K562 (cell line): ENCODE data around the gene TSPAN32. TPM values are rescaled to one million over a fixed set of nuclear protein-coding genes. Genes with fewer than 3 reads are reported as not detected.

ENCODE experiments used
- ATAC-seq: fragments of 200-7000 bp; cut with Tn5 transposase; 3 replicates; pipeline ENCODE4 v1.9.1; 2020; ENCODE audit warnings: moderate library complexity
- BruUV-seq: library from RNA; stranded (reverse); fragments of 400-500 nt; replicated peaks from 2 replicates; lab custom pipeline; 2021; lab: Mats Ljungman, UMichigan
- CTCF ChIA-PET: fragments of 300-600 bp; formaldehyde crosslinking; extraction: SDS; loops from one replicate; lab custom pipeline; 2021; ENCODE audit warnings: low intra/inter-chr PET ratio; lab: Yijun Ruan, JAX
- POLR2A ChIA-PET: fragments of 300-600, 350-650 bp; sonication (Branson Sonifier 250); formaldehyde crosslinking; extraction: SDS; loops from one replicate; lab custom pipeline; 2021; ENCODE audit warnings: antibody characterized with exemption, inconsistent platforms; lab: Yijun Ruan, JAX
- DNase-seq, 4 experiments: peaks; one replicate each; pipeline versions ENCODE4 v3.0.0 to v3.0.0-alpha.2; 2011 to 2018; ENCODE audit warnings: low spot score in 3 of 4, mixed read lengths in 3 of 4; ENCODE audit errors: extremely low read depth in 1 of 4
- FAIRE-seq: peaks from 2 replicates; lab custom pipeline; 2011; peaks lifted over from hg19 to GRCh38; lab: Jason Lieb, UNC
- H2AFZ ChIP-seq: 2 replicates; pipeline ENCODE4 v1.6.0; 2011; ENCODE audit warnings: low read depth, low read length, control low read depth, inconsistent platforms
- H3K27ac ChIP-seq: fragments of 200-600 bp; 3 replicates; pipeline ENCODE4 v1.8.0; 2011; ENCODE audit warnings: low read depth, mild to moderate bottlenecking, control low read depth, inconsistent platforms, low read length, moderate library complexity, mixed read lengths; ENCODE audit errors: extremely low read depth
- H3K27me3 ChIP-seq, 2 experiments: fragments of 300-600 bp in 1 of 2; 2 replicates in 1 of 2; 3 replicates in 1 of 2; pipeline versions ENCODE4 v1.6.0 to v1.8.0; 2011; ENCODE audit warnings: inconsistent platforms in 2 of 2, low read length in 2 of 2, mild to moderate bottlenecking in 1 of 2, mixed read lengths in 1 of 2, moderate library complexity in 1 of 2; ENCODE audit not compliant: control insufficient read depth in 2 of 2, insufficient read depth in 2 of 2
- H3K36me3 ChIP-seq: fragments of 300-600 bp; 3 replicates; pipeline ENCODE4 v1.8.0; 2011; ENCODE audit warnings: mild to moderate bottlenecking, low read length, inconsistent platforms; ENCODE audit not compliant: control insufficient read depth, insufficient read depth
- H3K4me1 ChIP-seq, 2 experiments: fragments of 200-600 bp in 1 of 2; replicated peaks in 1 of 2; 2 replicates in 1 of 2; 3 replicates in 1 of 2; pipeline versions ENCODE4 v1.5.1 to v1.8.0; 2011; ENCODE audit warnings: inconsistent platforms in 2 of 2, low read length in 2 of 2, mild to moderate bottlenecking in 1 of 2, mixed read lengths in 1 of 2, moderate library complexity in 1 of 2; ENCODE audit not compliant: control insufficient read depth in 2 of 2, insufficient read depth in 2 of 2
- H3K4me2 ChIP-seq: 2 replicates; pipeline ENCODE4 v1.6.1; 2011; ENCODE audit warnings: low read length, control low read depth, inconsistent platforms, mixed read lengths; ENCODE audit not compliant: insufficient read depth
- H3K4me3 ChIP-seq: fragments of 200-600 bp; sonication (generic), shearing (Covaris generic); 2 replicates; pipeline ENCODE4 v1.5.1; 2016; ENCODE audit warnings: control low read depth, inconsistent platforms
- H3K79me2 ChIP-seq: fragments of 200-600 bp; 3 replicates; pipeline ENCODE4 v1.8.0; 2011; ENCODE audit warnings: low read length, inconsistent platforms; ENCODE audit not compliant: control insufficient read depth, insufficient read depth
- H3K9ac ChIP-seq, 2 experiments: 2 replicates each; pipeline versions ENCODE4 v1.6.0 to v1.6.1; 2011; ENCODE audit warnings: low read depth in 2 of 2, low read length in 2 of 2, control low read depth in 1 of 2, inconsistent platforms in 1 of 2, mild to moderate bottlenecking in 1 of 2, mixed read lengths in 1 of 2; ENCODE audit not compliant: insufficient read depth in 1 of 2
- H3K9me1 ChIP-seq: one replicate; pipeline ENCODE4 v1.6.0; 2011; ENCODE audit warnings: inconsistent platforms, mild to moderate bottlenecking, low read length, moderate library complexity; ENCODE audit not compliant: control insufficient read depth, insufficient read depth
- H3K9me3 ChIP-seq: replicated peaks from 2 replicates; pipeline ENCODE4 v1.5.1; 2011; ENCODE audit warnings: low read depth, low read length, inconsistent platforms; ENCODE audit not compliant: control insufficient read depth, insufficient read depth
- H4K20me1 ChIP-seq: replicated peaks from 2 replicates; pipeline ENCODE4 v1.6.1; 2011; ENCODE audit warnings: low read length, inconsistent platforms, mixed read lengths; ENCODE audit not compliant: control insufficient read depth, insufficient read depth
- FOSL1 ChIP-seq: fragments of 200-800 bp; sonication (Bioruptor generic); conservative IDR thresholded peaks from 2 replicates; pipeline ENCODE4 v1.6.1; 2016; ENCODE audit warnings: missing genetic modification characterization, missing compliant biosample characterization
- GABPB2 ChIP-seq: fragments of 250-450 bp; sonication (Bioruptor Pico); conservative IDR thresholded peaks from 2 replicates; pipeline ENCODE4 v1.5.1; 2021; ENCODE audit warnings: mild to moderate bottlenecking
- GTF2A2 ChIP-seq: IDR thresholded peaks from 2 replicates; pipeline ENCODE4 v1.6.1; 2016; ENCODE audit warnings: mild to moderate bottlenecking, missing genetic modification characterization, missing compliant biosample characterization
- PML ChIP-seq: IDR thresholded peaks from 2 replicates; pipeline ENCODE4 v1.6.1; 2012; ENCODE audit warnings: low read length, inconsistent platforms
- TFAM ChIP-seq: fragments of 250-450 bp; sonication (Bioruptor Pico); conservative IDR thresholded peaks from 2 replicates; pipeline ENCODE4 v1.5.0; 2021; ENCODE audit warnings: mild to moderate bottlenecking, moderate library complexity
- ZNF445 ChIP-seq: fragments of 250-450 bp; sonication (Bioruptor Pico); IDR thresholded peaks from 2 replicates; pipeline ENCODE4 v1.4.0; 2020; ENCODE audit warnings: low read depth, mild to moderate bottlenecking, moderate library complexity
- ZNF507 ChIP-seq: conservative IDR thresholded peaks from 2 replicates; pipeline ENCODE4 v1.6.1; 2017; ENCODE audit warnings: missing genetic modification characterization, missing compliant biosample characterization
- ZNF830 ChIP-seq: fragments of 250-450 bp; sonication (Bioruptor Pico); IDR thresholded peaks from 2 replicates; pipeline ENCODE4 v1.5.0; 2021; ENCODE audit warnings: mild to moderate bottlenecking
- WGBS: fragments of 100-300 bp; shearing (Covaris generic); methylation state at CpG from one replicate; pipeline ENCODE4 v1.1.6; 2016; ENCODE audit warnings: low coverage, mixed read lengths; ENCODE audit not compliant: insufficient coverage; ENCODE audit errors: missing lambda C conversion rate; 5-methylcytosine and 5-hydroxymethylcytosine counted together
- in situ Hi-C: fragments of 300-500 bp; cut with MboI; formaldehyde crosslinking; loops from 4 replicates; pipeline ENCODE4 v1.15.0; 2018; ENCODE audit warnings: inconsistent platforms, mixed read lengths
- intact Hi-C: fragments of 100-400 bp; cut with micrococcal nuclease; formaldehyde crosslinking; loops from 2 replicates; pipeline ENCODE4 v1.14.2; 2022
- polyA plus RNA-seq, 8 experiments: library from polyadenylated mRNA; depleted of rRNA in 4 of 8; stranded (reverse) in 5 of 8; unstranded in 3 of 8; fragments of >200 nt; fragmentation: Nextera tagmentation in 2 of 8; fragmentation: Illumina TruSeq in 1 of 8; extraction: Ambion mirVana in 2 of 8; extraction: Trizol in 1 of 8; gene quantifications; 2 replicates each; pipeline versions ENCODE4 v1.2.1 to v1.2.3, GENCODE V29; 2011 to 2014; ENCODE audit warnings: inconsistent platforms in 1 of 8, missing spikeins in 1 of 8
- total RNA-seq, 7 experiments: library from RNA; depleted of rRNA in 6 of 7; stranded (reverse); fragments of >200 nt in 6 of 7; fragmentation: Illumina TruSeq in 2 of 7; extraction: Trizol in 2 of 7; gene quantifications; 2 replicates each; pipeline versions ENCODE4 v1.2.1 to v1.2.3, GENCODE V29; 2011 to 2021; ENCODE audit warnings: low replicate concordance in 1 of 7
- TF ChIP-seq, protein P1 (sequence below), 2 experiments: IDR thresholded peaks; 2 replicates each; pipeline ENCODE4 v1.6.1; 2012; ENCODE audit warnings: improper control_type of control experiment in 2 of 2, low read depth in 2 of 2, low read length in 2 of 2, borderline replicate concordance in 1 of 2
- TF ChIP-seq, protein P2 (sequence below): fragments of 450-650 bp; formaldehyde crosslinking; IDR thresholded peaks from 2 replicates; pipeline ENCODE4 v1.4.0; 2020; ENCODE audit warnings: mild to moderate bottlenecking, mixed read lengths

The TSPAN32 gene
- total and polyA plus RNA-seq, 9 of the 15 experiments (the other 6 are each of a cell fraction or from before 2014, with no cell fraction given): 0.21 to 7.3 (median 2.6) TPM

DNA sequence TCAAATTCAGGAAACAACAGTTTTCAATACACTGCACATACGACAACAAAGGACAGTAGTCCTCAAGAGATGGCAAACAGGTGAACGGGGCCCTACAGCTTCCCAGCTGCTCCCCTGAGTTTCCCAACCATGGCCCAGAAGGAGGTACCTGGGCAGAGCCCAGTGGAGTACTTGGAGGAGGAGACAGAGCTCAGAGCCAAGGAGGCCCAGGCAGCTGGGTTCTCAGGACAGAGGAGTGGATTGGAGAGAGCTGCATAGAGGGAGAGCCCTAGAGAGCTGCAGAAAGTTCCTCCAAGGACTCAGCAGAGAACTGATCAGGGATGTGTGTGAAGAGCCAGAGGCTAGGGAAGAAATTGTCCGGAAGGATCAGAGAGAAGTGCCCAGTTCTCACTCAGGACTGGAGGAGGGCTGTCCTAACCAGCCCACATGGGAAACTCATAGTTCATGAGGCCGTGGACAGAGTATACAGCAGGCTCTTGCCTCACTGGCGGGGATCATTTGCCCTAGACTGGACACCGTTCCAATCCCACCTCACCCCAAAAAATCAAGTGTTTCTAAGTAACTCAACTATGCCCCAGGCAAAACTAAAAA lies 23.8 kb upstream of the TSPAN32 start (continued):
- TF ChIP-seq, protein P1, sequence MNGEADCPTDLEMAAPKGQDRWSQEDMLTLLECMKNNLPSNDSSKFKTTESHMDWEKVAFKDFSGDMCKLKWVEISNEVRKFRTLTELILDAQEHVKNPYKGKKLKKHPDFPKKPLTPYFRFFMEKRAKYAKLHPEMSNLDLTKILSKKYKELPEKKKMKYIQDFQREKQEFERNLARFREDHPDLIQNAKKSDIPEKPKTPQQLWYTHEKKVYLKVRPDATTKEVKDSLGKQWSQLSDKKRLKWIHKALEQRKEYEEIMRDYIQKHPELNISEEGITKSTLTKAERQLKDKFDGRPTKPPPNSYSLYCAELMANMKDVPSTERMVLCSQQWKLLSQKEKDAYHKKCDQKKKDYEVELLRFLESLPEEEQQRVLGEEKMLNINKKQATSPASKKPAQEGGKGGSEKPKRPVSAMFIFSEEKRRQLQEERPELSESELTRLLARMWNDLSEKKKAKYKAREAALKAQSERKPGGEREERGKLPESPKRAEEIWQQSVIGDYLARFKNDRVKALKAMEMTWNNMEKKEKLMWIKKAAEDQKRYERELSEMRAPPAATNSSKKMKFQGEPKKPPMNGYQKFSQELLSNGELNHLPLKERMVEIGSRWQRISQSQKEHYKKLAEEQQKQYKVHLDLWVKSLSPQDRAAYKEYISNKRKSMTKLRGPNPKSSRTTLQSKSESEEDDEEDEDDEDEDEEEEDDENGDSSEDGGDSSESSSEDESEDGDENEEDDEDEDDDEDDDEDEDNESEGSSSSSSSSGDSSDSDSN (IDR thresholded peaks at IDR 0.05; ENCODE audit: borderline replicate concordance in 1 of 2, low read depth in 2 of 2, low read length in 2 of 2): no peak
- no peak for TF ChIP-seq ZNF830 (CRISPR knock-in tag)
- no peak for TF ChIP-seq ZNF507
- TF ChIP-seq TFAM (CRISPR knock-in tag): no peak
- TF ChIP-seq PML: no peak
- TF ChIP-seq, all 486 proteins: peak for 0

DNA sequence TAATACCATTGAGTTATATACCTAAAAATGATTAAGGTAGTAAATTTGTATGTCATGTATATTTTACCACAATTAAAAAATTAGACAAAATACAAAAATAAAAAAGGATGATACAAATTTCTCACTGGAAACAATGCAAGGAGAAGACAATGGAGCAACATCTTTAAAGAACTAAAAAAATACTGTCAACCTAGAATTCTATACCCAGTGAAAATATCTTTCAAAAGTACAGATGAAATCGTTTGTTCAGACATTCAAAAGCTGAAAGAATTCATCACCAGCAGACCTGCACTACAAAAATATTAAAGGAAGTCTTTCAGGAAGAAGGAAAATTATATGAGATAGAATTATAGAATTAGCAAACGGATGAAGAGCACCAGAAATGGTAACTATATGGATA lies 21.6 kb upstream of the TSPAN32 start:
- Histone ChIP-seq H3K4me1 (peaks cover 4 to 8% of the 10 kb centered on the region in 2 experiments; a peak in 4 of 5 replicates), H3K79me2 (no peaks in the 10 kb centered on the region), H3K27ac (no peak overlapping the region), H4K20me1 (no peaks in the 10 kb centered on the region), H3K9me1 (no peaks in the 10 kb centered on the region), H3K27me3 (peaks cover 0 to 9% of the 10 kb centered on the region in 2 experiments; a peak in 1 of 5 replicates), H3K36me3 (no peaks in the 10 kb centered on the region), H3K4me2 (no peak overlapping the region), H3K9ac (no peak overlapping the region), H2AFZ (no peak overlapping the region), H3K4me3 (no peak overlapping the region), H3K9me3 (peaks cover 3% of the 10 kb centered on the region; the same call in 1 of the 2 replicates)
- no peak for DNase-seq
- in situ Hi-C loops (no loop called here), intact Hi-C loops (no loop called here)
- CTCF ChIA-PET: no interaction called here
- no TSS peak for BruUV-seq
- WGBS: 4% methylated on average over 2 of the region's 2 CpGs
- TF ChIP-seq GTF2A2: no peak
- TF ChIP-seq, protein P2, sequence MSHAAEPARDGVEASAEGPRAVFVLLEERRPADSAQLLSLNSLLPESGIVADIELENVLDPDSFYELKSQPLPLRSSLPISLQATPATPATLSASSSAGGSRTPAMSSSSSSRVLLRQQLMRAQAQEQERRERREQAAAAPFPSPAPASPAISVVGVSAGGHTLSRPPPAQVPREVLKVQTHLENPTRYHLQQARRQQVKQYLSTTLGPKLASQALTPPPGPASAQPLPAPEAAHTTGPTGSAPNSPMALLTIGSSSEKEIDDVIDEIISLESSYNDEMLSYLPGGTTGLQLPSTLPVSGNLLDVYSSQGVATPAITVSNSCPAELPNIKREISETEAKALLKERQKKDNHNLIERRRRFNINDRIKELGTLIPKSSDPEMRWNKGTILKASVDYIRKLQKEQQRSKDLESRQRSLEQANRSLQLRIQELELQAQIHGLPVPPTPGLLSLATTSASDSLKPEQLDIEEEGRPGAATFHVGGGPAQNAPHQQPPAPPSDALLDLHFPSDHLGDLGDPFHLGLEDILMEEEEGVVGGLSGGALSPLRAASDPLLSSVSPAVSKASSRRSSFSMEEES (CRISPR knock-in tag): no peak
- TF ChIP-seq ZNF445 (CRISPR knock-in tag): no peak
- TF ChIP-seq GABPB2 (CRISPR knock-in tag): no peak
- TF ChIP-seq FOSL1: no peak
- FAIRE-seq: no peak
- POLR2A ChIA-PET: no interaction called here
- ATAC-seq: no peak
